ENCODE data around the gene ASPHD2.

Gene ASPHD2

GRCh38 chr22:26446808-26447515 is 17.9 kb downstream of the ASPHD2 start:
- FAIRE-seq = no peak

DNA sequence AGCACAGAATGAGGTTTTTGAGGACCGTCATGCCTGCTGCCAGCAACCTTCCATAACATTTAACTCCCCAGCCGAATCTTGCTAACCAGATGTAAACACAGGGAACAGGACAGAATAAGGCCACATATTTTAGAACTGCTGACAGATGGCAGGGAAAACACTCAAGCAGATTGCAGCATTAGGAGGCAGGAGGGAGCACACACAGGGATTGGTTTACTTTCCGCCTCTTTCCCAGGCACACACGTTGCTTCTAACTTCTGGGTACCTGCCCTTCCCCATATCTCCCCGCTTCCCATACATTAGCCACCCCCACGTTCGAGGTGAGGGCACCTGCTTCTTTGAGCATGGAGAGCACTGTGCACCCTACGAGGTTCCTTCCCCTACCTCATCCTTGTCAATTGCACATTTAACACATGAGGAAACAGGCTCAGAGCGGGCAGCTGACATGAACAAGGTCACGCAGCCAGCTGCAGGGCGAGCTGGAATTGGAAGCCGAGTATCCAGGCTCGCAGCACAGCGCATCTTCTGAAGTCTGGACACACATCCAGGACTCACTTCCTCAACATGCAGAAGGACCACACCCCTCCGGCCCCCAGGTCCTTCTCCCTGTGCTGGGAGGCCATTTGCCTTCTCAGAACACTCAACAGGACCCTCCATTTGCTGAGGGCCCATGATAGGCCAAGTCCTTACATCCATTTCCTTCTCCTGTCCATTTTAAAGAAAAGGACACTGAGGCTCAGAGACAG is 18.7 kb downstream of the ASPHD2 start:
- FAIRE-seq = no peak

DNA sequence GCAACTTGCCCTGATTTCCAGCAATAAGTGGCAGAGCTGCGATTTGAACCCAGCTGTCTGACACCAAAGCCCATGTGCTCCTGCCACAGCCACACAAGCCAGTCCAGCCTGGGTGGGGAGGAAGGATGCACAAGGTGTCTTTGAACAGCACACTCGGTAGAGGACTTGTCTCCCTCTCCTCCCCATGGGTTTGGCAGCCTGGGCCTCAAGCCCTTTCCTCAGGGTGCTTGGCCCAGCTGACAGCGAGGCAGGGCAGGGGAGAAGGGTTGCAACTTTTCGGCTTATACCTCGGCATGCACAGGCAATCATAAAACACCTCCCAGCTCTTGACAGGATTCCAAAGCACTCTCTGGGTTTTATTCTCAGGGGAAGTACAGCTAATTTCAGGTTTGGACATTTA is 19.3 kb downstream of the ASPHD2 start:
- FAIRE-seq = no peak

- no peak for FAIRE-seq
Observed at GRCh38 chr22:26448941-26449340, 19.9 kb downstream of the ASPHD2 start.

GRCh38 chr22:26450453-26451185 is 21.6 kb downstream of the ASPHD2 start:
- no peak for FAIRE-seq

- no peak for FAIRE-seq
Observed at GRCh38 chr22:26452236-26453016, 23.4 kb downstream of the ASPHD2 start.

DNA sequence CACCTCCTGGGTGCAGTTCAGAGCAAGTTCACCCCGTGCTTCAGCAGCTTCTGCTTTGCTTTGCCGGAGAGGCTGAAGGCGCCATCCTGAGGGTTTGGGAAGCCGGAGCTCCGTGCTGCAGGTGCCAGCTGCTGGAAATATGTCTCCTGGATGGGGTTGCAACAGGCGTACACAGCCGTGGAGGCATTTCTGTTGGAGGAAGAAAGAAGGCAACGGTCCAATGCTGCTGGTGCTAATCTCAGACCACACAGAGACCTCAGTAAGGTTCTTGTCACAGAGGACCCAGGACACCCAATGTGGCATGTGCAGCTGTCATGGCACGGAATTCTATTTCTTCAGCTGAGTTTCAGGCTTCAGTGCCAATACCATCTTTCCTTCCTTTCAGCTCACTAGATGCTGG is 24.2 kb downstream of the ASPHD2 start:
- FAIRE-seq = no peak

- no peak for FAIRE-seq
Observed at GRCh38 chr22:26453812-26454500, 24.9 kb downstream of the ASPHD2 start.

DNA sequence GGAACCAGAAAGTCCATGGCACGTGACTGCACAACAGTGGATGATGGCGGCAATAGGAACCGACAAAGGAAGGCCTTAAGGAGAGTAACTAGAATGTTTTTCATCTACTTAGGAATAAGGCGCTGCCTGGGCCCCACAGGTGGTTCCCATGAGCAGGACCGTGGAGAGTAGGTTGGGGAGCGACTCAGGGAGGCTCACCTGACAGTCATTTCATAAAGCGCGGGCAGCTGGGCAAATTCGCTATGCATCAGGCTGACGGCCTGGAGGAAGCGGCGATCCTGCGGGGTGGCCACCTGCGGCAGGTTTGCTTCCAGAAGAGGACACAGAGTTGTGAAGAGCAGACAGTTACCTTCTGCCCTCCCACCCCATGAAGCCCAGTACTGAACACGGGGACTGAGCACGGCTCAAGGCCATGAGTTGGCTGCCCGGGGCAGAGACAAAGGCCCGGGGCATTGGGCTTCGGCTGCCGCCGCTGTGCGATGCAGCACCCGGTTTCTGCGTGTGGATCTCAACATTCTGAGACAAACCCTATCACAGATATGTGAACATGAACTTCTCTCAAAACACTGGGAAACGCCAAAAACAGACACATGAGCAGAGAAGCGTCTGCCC is 28.7 kb downstream of the ASPHD2 start:
- no peak for FAIRE-seq

DNA sequence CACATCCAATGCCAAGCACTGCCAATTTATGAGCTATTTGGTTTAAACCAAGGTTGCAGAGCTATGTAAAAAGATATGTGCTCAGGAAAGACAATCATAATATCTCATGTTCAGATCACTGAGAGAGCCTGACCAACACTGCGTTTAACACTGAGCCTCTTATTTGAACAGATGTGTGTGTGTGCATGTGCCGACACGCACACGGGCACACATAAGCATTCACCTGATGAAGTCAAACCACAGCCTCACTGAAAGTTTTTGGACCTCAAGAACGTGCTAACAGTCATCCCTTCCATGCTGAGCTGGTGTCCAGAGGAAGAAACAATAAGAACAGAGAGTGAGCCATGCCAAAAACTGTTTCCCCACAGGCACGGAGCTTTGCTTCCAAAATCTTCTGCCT is 31.1 kb downstream of the ASPHD2 start:
- no peak for FAIRE-seq

DNA sequence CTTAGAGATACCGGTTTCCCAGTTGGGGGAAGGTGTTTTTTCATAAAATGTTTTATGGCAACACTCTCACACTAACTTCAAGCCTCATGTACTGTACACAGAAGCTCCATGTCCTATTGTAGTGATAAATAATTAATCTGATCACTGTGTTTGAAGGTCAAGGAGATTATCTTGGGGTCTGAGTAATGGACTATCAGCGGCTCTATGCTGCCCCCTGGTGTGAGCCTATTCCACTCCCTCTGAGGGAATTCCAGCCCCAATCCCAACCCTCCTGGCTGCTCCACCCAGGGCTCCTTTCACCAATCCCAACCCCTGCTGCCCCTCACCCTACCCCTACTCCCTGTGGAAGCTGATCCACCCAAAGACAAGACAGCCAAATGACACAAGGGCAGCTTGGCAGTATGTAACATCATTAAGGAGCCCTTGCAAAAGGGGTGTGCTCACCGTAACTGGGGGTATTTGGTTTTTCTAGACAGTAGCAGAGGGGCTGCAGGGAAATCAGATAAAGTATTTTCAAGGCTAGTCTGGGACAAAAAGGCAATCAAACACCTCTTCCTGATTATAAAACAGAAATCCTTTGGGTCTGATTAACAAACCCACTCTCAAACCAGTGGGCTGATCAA is 32.2 kb downstream of the ASPHD2 start:
- FAIRE-seq = no peak

GRCh38 chr22:26462051-26462450 is 33.0 kb downstream of the ASPHD2 start:
- no peak for FAIRE-seq

DNA sequence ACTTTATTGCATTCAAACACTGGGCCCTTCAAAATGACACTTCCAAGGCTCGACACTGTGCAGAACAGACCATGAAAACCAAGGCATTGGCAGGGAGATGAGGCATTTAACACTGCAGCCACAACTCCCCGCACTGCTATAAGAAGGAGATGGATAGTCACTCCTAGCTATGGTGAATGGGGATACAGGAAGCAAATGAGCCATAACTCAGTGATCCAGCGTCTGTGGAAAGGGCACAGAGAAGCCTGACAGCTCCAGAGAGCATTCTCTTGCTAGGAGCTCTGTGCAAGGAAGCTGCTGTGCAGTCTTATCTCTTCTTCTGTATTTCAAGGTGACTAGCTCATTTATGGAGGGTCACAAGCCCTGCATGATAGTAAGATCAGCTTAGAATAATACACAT is 33.6 kb downstream of the ASPHD2 start:
- FAIRE-seq = no peak

GRCh38 chr22:26463101-26463661 is 34.1 kb downstream of the ASPHD2 start:
- no peak for FAIRE-seq

DNA sequence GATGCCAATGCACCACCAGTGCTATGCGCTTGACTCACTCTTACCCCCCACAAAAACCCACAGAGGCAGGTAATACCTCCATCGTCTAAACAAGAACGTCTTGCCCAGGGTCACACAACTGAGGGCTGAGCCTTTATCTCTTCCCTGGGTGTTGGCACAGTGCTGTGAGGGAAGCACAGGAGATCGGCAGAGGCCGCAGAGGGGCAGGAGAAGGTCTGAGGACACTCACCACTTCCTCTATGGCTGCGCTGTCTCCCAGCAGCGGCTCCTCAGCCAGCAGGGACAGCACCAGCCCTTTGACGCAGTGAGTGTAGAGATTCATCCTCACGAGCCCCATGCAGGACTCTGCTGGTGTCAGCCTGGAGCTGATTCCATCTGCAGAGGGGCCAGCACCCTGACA is 34.6 kb downstream of the ASPHD2 start:
- FAIRE-seq = no peak

GRCh38 chr22:26464312-26464711 is 35.3 kb downstream of the ASPHD2 start:
- no peak for FAIRE-seq

- FAIRE-seq = no peak
Observed at GRCh38 chr22:26466196-26466595, 37.1 kb downstream of the ASPHD2 start.

DNA sequence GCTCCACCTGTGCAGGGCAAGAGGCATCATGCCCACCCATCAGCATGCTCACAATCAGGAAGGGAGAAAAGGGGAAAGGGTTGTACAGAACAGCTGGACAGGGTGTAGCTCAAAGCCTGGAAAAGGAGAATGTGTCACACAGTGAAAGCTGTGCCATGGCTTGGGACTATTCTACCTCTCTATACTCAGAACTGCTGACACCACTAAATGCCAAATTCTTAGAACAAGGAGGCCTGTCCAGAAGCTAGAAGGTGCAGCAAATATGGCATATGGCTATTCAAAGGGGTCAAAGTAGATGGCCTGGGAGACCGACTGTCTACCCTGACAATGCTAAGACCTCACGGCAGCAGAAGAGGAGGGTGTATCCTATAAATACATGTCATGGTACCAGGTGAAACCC is 41.7 kb downstream of the ASPHD2 start:
- FAIRE-seq = no peak

- no peak for FAIRE-seq
Observed at GRCh38 chr22:26471522-26471921, 42.5 kb downstream of the ASPHD2 start.

DNA sequence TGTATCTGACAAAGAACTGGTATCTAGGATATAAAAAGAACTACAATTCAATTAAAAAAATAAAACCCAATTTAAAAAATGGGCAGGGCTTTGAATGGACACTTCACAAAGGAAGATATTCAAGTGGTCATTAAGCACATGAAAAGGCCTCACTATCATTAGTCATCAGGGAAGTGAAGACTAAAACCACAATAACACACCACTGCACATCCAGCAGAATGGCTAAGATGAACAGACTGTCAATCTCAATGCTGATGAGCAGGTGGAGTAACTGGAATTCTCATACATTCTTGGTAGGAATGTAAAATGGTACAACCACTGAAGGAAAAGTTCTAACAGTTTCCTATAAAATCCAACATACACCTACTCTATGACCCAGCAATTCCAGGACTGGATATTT is 45.6 kb downstream of the ASPHD2 start:
- FAIRE-seq = no peak

DNA sequence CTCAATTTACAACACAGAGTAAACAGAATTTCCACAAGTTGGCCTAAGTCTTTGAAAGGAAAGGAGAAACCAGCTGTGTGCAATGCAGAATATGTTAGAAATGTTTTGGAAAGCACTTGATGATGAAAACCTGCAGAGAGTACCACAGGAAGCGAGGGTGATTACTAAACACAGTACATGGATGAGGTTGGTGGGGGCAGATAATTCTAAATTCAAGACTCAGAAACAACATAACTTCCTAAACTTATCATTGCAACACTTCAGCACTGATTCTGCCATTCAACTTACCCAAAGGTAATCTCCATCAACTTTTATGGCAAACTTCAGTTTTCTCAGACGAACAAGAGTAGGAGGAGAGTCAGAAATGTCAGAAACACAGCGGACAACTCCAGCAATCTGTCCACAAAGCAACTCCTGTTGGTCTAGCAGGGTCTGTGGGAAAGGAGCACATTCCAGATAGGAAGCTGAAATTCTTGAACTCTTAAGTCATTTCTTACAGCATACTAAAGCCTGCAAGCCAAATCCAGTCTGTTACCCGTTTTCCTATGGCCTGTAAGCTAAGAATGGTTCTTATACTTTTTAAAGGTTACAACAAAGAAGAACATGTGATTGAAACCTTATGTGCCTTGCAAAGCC is 47.8 kb downstream of the ASPHD2 start:
- FAIRE-seq = no peak

Data from endometrium (tissue), 2 donors.